Lower leg skin (tissue), 4 donors: ENCODE results near the gene MKLN1. TPM values are rescaled to one million over a fixed set of nuclear protein-coding genes. Genes with fewer than 3 reads are reported as not detected.

Experiments used
- DNase-seq, 2 donors: peaks; one replicate each; pipeline ENCODE4 v3.0.0-alpha.2; 2019; ENCODE audit warnings: low spot score in 2 of 2
- H3K4me3 ChIP-seq: fragments of 200-600 bp; sonication (generic); 2 replicates; pipeline ENCODE4 v1.5.1; 2017; ENCODE audit warnings: mild to moderate bottlenecking, low read depth; ENCODE audit not compliant: poor library complexity, severe bottlenecking
- CTCF ChIP-seq, 3 donors: fragments of 450-650 bp; IDR thresholded peaks; one replicate each; pipeline ENCODE4 v1.5.1; 2016; ENCODE audit warnings: antibody characterized with exemption in 3 of 3, mild to moderate bottlenecking in 3 of 3, moderate library complexity in 2 of 3
- POLR2A ChIP-seq, 2 donors: fragments of 450-650 bp; IDR thresholded peaks; one replicate each; pipeline ENCODE4 v1.6.1; 2016 to 2017; ENCODE audit warnings: antibody characterized with exemption in 2 of 2, mild to moderate bottlenecking in 1 of 2, moderate library complexity in 1 of 2
- WGBS, 2 donors: methylation state at CpG; one replicate each; pipeline ENCODE4 v1.1.5; 2018; 5-methylcytosine and 5-hydroxymethylcytosine counted together
- intact Hi-C: fragments of 100-400 bp; cut with DNase I; formaldehyde crosslinking; loops from one replicate; pipeline ENCODE4 v1.15.0; 2023; ENCODE audit warnings: low total_unique reads
- total RNA-seq, 4 donors: library from RNA; depleted of rRNA; stranded (reverse); fragments of >200 nt; gene quantifications; one replicate each; pipeline ENCODE4 v1.1.0, GENCODE V29; 2016

MKLN1 gene
- total RNA-seq, 4 donors from 2014 or later: 25.7 to 37.8 (median 31.3) TPM

GRCh38 chr7:131480384-131481315 lies 153.0 kb downstream of the MKLN1 start:
- WGBS, 2 donors: 59 to 65% methylated on average over 4 of the region's 4 CpGs
- TF ChIP-seq CTCF (IDR thresholded peaks at IDR 0.05) (no peak), POLR2A (IDR thresholded peaks at IDR 0.05) (no peak)
- intact Hi-C loops: no loop called here

GRCh38 chr7:131482800-131483199 lies 155.1 kb downstream of the MKLN1 start:
- WGBS, 2 donors: 97 to 98% methylated on average over 2 of the region's 2 CpGs
- TF ChIP-seq POLR2A (IDR thresholded peaks at IDR 0.05): no peak
- no peak for TF ChIP-seq CTCF (IDR thresholded peaks at IDR 0.05)

More at GRCh38 chr7:131480384-131481315, 153.0 kb downstream of the MKLN1 start:
- H3K4me3 ChIP-seq: no peak overlapping the region
- DNase-seq: no peak

GRCh38 chr7:131483586-131483985 lies 155.9 kb downstream of the MKLN1 start:
- TF ChIP-seq CTCF (IDR thresholded peaks at IDR 0.05) (no peak), POLR2A (IDR thresholded peaks at IDR 0.05) (no peak)
- no peak overlapping the region for H3K4me3 ChIP-seq
- WGBS, 2 donors: 86 to 93% methylated on average over 2 of the region's 2 CpGs
- intact Hi-C loops: no loop called here
- DNase-seq: no peak

More at GRCh38 chr7:131482800-131483199, 155.1 kb downstream of the MKLN1 start:
- H3K4me3 ChIP-seq: no peak overlapping the region
- intact Hi-C loops: no loop called here
- no peak for DNase-seq

- H3K4me3 ChIP-seq: no peak overlapping the region
- TF ChIP-seq CTCF (IDR thresholded peaks at IDR 0.05) (no peak), POLR2A (IDR thresholded peaks at IDR 0.05) (no peak)
- no peak for DNase-seq
- intact Hi-C loops: no loop called here
- WGBS, 2 donors: 89 to 96% methylated on average over 2 of the region's 2 CpGs
Observed at GRCh38 chr7:131486346-131486745, 158.7 kb downstream of the MKLN1 start.

GRCh38 chr7:131487217-131487616 lies 159.5 kb downstream of the MKLN1 start:
- no peak overlapping the region for H3K4me3 ChIP-seq
- TF ChIP-seq POLR2A (IDR thresholded peaks at IDR 0.05): no peak
- no peak for TF ChIP-seq CTCF (IDR thresholded peaks at IDR 0.05)
- intact Hi-C loops: no loop called here
- WGBS, 2 donors: 75 to 91% methylated on average over 1 of the region's 1 CpG
- no peak for DNase-seq
